HG03039 (cell line): ENCODE measurements around the gene HBQ1.
"Not testable (repeated sequence)": the region's sequence is repeated elsewhere in the genome, so short reads cannot be mapped to it uniquely, and the experiment has no call there.

Source experiments
- ATAC-seq: cut with Tn5 transposase; IDR thresholded peaks from one replicate; pipeline ENCODE4 v1.9.1; 2021; ENCODE audit warnings: mild to moderate bottlenecking, moderate library complexity; ENCODE audit not compliant: unreplicated experiment

HBQ1 gene

DNA sequence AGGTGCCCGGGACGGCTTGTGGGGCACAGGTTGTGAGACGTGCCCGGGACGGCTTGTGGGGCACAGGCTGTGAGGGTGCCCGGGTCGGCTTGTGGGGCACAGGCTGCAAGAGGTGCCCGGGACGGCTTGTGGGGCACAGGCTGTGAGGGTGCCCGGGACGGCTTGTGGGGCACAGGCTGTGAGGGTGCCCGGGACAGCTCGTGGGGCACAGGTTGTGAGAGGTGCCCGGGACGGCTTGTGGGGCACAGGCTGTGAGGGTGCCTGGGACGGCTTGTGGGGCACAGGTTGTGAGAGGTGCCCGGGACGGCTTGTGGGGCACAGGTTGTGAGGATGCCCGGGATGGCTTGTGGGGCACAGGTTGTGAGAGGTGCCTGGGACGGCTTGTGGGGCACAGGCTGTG is 20.0 kb upstream of the HBQ1 start:
- not testable (repeated sequence) for ATAC-seq

DNA sequence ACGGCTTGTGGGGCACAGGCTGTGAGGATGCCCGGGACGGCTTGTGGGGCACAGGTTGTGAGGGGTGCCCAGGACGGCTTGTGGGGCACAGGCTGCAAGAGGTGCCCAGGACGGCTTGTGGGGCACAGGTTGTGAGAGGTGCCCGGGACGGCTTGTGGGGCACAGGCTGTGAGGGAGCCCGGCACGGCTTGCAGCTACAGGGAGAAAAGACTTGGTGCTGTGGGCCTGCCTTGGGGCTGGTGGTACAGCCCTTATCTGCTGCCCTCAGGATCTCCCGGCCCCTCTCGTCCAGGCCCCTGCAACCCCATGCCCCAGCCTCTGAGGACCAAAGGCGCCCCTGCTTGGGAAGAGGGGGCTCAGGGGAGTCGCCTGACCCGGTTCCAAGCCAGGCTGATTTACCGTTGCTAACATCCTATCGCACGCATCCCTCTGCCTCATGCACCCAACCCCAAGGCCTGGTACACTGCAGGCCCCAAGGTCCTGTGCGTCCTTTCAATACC is 19.5 kb upstream of the HBQ1 start:
- no peak for ATAC-seq

DNA sequence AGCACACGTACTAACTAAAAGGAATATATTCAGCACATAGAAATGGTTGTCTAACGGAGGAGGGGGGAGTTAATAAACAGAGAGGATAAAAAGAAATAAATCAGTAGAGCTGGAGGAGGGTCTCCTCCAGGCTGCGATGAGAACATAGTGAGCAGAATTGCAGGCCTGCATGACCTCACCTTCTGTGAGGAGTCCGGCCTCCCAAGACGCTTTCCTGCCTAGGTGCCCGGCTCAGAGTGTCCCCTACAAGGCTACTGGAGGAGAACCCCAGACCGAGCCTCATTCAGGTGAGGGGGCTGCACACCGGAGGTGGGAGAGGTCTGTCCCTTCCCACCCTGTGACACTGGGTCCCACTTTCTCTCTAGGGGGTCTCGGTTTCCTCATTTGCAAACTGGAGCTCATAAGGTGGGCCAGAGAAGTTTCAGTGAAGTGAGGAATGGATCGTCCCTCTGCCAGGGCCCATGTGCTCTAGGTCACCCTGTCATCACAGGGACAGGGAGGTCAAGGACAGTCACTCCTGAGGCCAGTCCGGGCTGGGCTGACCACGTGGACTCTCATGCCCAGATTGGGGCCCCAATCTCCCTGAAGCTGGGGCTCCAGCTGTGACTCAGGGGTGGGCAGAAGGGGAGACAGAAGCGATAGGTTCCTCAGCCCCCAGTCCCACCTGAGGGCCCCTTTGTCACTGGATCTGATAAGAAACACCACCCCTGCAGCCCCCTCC is 17.8 kb upstream of the HBQ1 start:
- ATAC-seq: no peak

DNA sequence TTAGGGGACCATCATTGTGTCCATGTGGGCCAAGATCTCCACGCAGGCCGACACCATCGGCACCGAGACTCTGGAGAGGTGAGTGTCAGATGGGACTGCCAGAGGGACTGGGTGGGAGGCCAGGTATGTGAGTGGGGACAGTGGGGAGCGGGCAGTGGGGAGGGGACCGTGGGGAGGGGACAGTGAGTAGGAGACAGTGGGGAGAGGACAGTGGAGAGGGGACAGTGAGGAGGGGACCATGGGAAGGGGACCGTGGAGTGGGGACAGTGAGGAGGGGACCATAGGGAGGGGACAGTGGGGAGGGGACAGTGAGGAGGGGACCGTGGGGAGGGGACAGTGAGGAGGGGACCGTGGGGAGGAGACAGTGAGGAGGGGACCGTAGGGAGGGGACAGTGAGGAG is 17.1 kb upstream of the HBQ1 start:
- ATAC-seq: not testable (repeated sequence)

DNA sequence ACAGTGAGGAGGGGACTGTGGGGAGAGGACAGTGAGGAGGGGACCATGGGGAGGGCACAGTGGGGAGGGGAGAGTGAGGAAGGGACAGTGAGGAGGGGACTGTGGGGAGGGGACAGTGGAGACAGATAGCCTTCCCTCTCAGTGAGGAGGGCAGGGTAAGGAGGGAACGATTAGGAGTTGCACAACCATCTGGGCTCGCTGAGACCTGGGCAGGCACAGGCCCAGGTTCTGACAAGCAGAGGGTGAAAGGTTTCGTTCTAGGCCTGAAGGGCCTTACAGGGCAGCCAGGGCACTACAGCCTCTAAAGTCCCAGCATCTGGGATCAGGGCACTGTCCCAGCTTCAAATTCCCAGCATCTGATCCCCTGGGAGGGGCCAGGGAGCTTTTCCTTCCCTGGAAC is 16.6 kb upstream of the HBQ1 start:
- ATAC-seq: not testable (repeated sequence)

DNA sequence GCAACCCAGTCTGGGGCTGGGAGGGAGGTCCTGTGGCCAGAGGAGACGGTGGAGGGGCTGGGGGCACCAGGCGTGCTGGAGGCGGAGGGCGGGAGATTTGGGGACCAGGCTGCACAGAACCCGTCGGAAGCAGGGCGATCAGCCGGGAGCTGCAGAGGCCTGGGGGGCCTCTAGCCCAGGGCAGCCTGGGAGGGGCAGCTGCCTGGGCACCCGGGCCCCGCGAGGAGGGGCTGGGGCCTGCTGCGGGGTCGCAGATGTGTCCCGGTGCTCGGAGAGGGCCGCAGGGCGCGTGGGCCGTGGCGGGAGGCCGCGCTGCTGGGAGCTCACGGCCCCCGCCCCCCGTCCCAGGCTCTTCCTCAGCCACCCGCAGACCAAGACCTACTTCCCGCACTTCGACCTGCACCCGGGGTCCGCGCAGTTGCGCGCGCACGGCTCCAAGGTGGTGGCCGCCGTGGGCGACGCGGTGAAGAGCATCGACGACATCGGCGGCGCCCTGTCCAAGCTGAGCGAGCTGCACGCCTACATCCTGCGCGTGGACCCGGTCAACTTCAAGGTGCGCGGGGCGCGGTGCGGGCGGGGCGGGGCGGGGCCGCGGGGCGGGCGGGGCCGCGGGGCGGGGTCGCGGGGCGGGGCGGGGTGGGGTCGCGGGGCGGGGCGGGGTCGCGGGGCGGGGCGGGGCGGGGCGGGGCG is 16.0 kb upstream of the HBQ1 start:
- not testable (repeated sequence) for ATAC-seq

DNA sequence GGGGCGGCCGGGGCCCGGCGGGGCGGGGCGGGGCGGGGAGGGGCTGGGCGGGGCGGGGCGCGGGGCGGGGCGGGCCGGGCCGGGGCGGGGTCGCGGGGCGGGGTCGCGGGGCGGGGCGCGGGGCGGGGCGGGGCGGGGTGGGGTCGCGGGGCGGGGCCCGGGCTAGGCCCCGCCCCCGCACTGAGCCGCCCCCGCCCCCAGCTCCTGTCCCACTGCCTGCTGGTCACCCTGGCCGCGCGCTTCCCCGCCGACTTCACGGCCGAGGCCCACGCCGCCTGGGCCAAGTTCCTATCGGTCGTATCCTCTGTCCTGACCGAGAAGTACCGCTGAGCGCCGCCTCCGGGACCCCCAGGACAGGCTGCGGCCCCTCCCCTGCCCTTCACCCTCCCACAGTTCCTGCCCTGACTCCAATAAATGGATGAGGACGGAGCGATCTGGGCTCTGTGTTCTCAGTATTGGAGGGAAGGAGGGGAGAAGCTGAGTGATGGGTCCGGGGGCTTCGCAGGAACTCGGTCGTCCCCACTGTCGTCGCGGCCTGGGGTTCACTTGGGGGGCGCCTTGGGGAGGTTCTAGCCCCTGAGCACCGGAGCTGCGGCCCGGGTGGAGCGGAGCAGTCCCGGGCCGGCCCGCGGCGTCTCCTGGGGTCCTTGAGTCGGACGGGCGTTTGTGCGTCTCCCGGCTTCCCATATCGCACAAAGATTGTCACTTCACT is 15.3 kb upstream of the HBQ1 start:
- ATAC-seq: no peak

DNA sequence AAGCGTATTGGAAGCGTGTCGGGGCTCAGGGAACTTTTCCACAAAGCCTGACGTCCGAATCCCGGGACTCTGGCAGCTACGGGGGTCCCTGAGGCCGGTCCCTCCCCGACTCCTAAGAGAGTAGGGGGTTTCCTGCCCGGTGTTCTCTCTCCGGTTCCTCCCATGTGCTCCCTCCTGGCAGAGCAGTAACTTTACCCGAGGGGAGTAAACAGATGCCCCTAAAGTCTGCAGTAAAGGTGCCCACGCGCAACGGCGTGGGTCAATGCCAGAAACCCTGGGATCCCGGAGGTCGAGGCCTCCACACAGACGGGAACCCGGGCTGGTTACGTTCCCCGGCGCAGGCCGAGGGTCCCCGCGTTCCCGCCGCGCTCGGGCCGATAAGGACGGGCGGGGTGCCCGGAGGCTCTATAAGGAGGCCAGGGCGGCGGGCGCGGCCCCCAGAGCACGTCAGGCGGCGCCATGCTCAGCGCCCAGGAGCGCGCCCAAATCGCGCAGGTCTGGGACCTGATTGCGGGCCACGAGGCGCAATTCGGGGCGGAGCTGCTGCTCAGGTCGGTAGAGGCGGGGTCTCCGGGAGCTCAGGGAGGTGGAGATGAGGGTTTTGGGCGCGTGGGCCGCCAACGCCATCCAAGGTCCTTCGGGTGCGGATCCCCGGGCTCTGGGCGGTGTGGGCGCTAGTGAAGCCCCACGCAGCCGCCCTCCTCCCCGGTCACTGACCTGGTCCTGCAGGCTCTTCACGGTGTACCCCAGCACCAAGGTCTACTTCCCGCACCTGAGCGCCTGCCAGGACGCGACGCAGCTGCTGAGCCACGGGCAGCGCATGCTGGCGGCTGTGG is 14.5 kb upstream of the HBQ1 start, which contains the start of gene HBM:
HBM (plus strand) TSS at position 440 of the 836 bp plus-strand sequence; CDS start at position 460, 20 bp downstream.
- ATAC-seq: no peak

DNA sequence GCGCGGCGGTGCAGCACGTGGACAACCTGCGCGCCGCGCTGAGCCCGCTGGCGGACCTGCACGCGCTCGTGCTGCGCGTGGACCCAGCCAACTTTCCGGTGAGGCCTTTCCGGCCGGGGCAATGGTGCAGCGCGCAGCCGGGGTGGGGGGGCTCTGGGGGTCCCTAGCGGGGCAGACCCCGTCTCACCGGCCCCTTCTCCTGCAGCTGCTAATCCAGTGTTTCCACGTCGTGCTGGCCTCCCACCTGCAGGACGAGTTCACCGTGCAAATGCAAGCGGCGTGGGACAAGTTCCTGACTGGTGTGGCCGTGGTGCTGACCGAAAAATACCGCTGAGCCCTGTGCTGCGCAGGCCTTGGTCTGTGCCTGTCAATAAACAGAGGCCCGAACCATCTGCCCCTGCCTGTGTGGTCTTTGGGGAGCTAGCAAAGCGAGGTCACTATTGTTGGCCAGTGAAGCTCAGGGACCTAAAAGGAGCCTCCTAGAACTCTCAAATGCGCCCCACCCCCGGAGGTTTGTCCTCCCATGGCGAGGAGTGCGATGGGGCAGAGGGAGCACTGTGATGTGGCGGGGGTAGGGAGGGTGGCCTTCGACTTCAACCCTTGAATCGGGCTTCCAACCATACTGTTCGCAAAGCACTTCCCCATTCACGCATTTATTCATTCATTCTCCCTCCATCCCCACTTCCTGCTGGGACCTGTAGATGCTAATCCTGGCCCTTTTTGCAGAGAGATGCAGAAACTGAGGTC is 13.7 kb upstream of the HBQ1 start:
- no peak for ATAC-seq

DNA sequence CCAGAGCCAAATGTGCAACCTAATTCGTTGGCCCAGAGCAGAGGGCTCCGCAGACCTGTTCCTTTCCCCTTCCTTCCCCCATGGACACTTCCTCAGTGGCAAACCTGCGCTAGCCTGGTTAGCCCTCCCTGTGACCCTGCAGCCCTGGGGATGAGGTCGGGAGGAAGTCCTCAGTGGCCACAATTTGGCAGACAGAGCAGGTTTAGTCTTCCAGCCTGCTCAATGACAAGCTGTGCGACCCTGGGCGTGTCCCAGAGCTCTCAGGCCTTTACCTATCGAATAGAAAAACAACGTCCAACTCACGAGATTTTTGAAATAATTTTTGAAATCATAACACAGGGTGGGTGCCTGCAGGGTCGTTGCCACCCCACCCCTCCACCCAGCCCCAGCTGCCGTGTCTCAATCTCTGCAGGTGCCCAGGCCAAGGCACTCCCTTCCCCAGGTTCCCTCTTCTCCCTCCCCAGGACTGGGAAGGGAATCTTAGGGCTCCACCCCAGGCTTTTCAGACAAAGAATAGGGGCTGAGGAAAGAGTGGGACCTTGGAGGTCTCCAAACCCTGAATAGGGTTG is 13.1 kb upstream of the HBQ1 start:
- ATAC-seq: no peak

DNA sequence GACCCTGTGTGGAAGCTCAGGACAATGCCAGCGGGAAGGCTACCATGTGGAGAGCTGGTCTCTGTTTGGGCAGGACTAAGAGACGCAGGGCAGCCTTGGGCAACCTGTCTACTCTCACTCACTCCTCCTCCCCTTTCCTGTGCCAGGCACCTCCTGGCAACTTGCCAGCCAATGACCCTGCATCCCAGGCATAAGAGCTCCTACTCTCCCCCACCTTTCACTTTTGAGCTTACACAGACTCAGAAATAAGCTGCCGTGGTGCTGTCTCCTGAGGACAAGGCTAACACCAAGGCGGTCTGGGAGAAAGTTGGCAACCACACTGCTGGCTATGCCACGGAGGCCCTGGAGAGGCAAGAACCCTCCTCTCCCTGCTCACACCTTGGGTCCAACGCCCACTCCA is 11.8 kb upstream of the HBQ1 start:
- no peak for ATAC-seq

DNA sequence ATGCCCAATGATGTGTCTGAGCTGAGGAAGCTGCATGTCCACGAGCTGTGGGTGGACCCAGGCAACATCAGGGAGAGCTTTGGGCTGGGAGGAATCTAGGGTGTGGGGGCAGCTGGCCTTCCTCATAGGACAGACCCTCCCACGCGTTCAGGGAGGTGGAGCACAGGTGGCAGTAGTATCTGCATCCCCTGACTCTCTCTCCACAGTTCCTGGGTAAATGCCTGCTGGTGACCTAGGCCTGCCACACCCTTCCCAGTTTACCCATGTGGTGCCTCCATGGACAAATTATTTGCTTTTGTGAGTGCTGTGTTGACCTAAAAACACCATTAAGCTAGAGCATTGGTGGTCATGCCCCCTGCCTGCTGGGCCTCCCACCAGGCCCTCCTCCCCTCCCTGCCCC is 11.2 kb upstream of the HBQ1 start:
- ATAC-seq: no peak

DNA sequence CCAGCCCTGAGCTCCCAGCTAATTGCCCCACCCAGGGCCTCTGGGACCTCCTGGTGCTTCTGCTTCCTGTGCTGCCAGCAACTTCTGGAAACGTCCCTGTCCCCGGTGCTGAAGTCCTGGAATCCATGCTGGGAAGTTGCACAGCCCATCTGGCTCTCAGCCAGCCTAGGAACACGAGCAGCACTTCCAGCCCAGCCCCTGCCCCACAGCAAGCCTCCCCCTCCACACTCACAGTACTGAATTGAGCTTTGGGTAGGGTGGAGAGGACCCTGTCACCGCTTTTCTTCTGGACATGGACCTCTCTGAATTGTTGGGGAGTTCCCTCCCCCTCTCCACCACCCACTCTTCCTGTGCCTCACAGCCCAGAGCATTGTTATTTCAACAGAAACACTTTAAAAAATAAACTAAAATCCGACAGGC is 10.2 kb upstream of the HBQ1 start:
- ATAC-seq: not testable (repeated sequence)

DNA sequence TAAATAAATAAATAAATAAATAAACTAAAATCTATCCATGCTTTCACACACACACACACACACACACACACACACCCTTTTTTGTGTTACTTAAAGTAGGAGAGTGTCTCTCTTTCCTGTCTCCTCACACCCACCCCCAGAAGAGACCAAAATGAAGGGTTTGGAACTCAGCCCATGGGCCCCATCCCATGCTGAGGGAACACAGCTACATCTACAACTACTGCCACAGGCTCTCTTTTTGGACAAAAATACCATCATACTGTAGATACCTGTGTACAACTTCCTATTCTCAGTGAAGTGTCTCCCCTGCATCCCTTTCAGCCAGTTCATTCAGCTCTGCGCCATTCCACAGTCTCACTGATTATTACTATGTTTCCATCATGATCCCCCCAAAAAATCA is 9.5 kb upstream of the HBQ1 start:
- no peak for ATAC-seq

DNA sequence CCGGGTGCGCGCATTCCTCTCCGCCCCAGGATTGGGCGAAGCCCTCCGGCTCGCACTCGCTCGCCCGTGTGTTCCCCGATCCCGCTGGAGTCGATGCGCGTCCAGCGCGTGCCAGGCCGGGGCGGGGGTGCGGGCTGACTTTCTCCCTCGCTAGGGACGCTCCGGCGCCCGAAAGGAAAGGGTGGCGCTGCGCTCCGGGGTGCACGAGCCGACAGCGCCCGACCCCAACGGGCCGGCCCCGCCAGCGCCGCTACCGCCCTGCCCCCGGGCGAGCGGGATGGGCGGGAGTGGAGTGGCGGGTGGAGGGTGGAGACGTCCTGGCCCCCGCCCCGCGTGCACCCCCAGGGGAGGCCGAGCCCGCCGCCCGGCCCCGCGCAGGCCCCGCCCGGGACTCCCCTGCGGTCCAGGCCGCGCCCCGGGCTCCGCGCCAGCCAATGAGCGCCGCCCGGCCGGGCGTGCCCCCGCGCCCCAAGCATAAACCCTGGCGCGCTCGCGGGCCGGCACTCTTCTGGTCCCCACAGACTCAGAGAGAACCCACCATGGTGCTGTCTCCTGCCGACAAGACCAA is 7.8 kb upstream of the HBQ1 start, which contains the start of gene HBA2:
HBA2 (plus strand) TSS at position 503 of the 568 bp plus-strand sequence; CDS start at position 540, 37 bp downstream.
- ATAC-seq: not testable (repeated sequence)

DNA sequence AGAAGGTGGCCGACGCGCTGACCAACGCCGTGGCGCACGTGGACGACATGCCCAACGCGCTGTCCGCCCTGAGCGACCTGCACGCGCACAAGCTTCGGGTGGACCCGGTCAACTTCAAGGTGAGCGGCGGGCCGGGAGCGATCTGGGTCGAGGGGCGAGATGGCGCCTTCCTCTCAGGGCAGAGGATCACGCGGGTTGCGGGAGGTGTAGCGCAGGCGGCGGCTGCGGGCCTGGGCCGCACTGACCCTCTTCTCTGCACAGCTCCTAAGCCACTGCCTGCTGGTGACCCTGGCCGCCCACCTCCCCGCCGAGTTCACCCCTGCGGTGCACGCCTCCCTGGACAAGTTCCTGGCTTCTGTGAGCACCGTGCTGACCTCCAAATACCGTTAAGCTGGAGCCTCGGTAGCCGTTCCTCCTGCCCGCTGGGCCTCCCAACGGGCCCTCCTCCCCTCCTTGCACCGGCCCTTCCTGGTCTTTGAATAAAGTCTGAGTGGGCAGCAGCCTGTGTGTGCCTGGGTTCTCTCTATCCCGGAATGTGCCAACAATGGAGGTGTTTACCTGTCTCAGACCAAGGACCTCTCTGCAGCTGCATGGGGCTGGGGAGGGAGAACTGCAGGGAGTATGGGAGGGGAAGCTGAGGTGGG is 6.9 kb upstream of the HBQ1 start:
- ATAC-seq: not testable (repeated sequence)

DNA sequence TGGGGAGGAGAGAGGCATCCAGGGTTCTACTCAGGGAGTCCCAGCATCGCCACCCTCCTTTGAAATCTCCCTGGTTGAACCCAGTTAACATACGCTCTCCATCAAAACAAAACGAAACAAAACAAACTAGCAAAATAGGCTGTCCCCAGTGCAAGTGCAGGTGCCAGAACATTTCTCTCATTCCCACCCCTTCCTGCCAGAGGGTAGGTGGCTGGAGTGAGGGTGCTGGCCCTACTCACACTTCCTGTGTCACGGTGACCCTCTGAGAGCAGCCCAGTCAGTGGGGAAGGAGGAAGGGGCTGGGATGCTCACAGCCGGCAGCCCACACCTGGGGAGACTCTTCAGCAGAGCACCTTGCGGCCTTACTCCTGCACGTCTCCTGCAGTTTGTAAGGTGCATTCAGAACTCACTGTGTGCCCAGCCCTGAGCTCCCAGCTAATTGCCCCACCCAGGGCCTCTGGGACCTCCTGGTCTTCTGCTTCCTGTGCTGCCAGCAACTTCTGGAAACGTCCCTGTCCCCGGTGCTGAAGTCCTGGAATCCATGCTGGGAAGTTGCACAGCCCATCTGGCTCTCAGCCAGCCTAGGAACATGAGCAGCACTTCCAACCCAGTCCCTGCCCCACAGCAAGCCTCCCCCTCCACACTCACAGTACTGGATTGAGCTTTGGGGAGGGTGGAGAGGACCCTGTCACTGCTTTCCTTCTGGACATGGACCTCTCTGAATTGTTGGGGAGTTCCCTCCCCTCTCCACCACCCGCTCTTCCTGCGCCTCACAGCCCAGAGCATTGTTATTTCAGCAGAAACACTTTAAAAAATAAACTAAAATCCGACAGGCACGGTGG is 6.1 kb upstream of the HBQ1 start:
- not testable (repeated sequence) for ATAC-seq
